T47D (cell line): ENCODE measurements around the gene TAC4.
"Not testable (repeated sequence)": the region's sequence is repeated elsewhere in the genome, so short reads cannot be mapped to it uniquely, and the experiment has no call there.

ENCODE experiments used
- DNase-seq, 2 experiments: peaks; one replicate each; pipeline versions ENCODE4 v3.0.0 to v3.0.0-alpha.2; 2011 to 2012; ENCODE audit warnings: low read depth in 1 of 2, low spot score in 1 of 2
- JUND ChIP-seq: IDR thresholded peaks from 2 replicates; pipeline ENCODE4 v1.6.1; 2012; ENCODE audit warnings: low read depth
- in situ Hi-C: cut with HindIII; loops from 2 replicates; pipeline ENCODE4 v1.10.0; 2016; ENCODE audit warnings: low sequenced_read_pairs, low pct_unique_long_range_greater_than_20kb

Gene TAC4

DNA sequence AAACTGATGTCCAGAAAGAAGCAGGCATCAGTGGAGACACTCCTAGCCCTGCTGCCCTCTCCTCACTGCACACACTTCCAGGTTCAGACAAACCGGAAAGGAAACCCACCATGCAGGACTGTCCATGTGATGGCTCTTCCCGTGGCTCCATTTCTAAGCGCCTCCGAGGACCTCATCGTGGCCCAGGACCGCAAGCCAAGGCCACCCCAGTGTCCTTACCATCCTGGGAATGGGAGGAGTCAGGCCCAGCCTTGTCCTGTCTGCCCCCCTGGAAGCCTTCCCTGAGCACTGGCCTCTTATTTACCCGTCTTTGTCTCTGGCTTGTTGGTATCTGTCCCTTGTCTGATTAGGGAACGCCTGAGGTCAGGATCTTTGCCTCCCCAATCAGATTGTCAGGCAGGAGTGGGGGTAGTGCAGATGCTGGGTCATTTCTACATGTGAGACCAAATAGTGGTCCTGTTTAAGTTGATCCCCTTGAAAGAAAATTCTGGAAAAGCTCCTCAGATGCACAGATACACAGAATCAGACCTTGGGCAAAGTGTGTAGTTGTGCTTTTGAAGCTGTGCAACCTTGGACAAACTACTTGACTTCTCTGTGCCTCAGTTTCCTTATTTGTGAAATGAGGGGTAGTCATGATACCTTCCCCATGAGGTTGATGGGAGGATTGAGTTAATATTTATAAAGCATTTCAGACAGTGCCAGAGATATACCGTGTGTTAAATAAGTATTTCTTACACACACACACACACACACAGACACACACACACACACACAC is 744 bp downstream of the TAC4 start:
- in situ Hi-C loops = no loop called here
- TF ChIP-seq JUND = no peak
- DNase-seq = no peak

DNA sequence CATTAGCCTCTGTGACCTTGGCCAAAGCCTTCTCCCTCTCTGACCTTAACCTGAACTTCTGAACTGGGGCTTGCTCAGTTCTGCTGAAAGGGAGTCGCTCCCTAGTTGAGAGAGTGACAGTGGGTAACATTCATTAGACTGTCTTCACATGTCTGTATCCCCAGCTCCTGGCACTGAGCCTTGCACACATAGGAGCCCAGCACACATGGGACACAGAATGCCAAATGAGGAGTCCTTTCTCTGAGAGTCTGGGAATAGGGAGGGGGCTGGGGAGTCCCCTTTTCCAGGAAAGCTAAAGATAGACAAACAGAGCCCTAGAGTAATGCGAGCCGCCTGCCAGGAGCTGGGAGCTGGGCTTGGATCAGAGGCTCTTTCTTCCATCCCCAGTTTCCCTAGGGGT is 2.5 kb downstream of the TAC4 start:
- in situ Hi-C loops = no loop called here
- TF ChIP-seq JUND = no peak
- DNase-seq = no peak

DNA sequence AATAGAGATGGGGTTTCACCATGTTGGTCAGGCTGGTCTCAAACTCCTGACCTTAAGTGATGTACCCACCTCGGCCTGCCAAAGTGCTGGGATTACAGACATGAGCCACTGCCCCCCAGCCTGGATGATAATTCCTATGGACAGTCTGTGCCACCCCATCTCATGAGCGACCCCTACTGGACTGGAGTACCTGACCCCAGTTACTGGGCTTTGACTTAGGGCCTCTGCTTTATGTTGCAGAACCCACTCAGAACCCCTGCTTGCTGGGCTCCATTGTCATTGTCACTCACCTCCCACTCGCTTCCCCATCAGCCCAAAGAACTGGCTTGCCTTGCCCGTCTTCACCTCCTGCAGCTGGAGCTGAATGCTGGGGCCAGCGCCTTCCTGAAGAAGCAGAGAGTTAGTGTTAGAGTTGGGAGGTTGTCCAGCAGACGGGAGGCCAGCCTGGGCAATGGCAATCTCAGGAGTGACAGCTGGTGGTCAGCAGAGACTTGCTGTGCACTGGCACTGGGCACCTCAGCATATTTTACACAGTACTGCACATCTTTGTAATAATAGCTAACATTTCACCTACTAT is 4.0 kb downstream of the TAC4 start:
- DNase-seq = peak; percentile 49 to 50
- in situ Hi-C loops = no loop called here
- TF ChIP-seq JUND = no peak

DNA sequence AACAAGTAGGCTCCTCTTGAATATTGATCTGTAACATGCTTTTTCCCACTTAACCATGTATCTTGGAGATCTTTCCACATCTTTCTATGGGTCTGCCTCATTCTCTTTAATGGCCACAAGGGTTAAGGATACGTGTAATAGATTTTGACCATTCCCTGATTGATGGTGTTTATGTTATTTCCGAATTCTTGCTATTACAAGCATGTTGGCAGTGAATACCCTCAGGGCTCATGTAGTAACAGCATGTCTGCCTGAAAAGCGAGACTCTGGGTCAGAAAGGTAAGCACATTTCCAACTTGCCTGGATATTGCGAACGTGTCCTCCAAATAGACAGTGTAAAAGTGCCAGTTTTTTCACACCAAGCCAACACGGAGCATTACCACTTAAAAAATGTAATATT is 5.0 kb downstream of the TAC4 start:
- DNase-seq = no peak
- no peak for TF ChIP-seq JUND
- in situ Hi-C loops = no loop called here

DNA sequence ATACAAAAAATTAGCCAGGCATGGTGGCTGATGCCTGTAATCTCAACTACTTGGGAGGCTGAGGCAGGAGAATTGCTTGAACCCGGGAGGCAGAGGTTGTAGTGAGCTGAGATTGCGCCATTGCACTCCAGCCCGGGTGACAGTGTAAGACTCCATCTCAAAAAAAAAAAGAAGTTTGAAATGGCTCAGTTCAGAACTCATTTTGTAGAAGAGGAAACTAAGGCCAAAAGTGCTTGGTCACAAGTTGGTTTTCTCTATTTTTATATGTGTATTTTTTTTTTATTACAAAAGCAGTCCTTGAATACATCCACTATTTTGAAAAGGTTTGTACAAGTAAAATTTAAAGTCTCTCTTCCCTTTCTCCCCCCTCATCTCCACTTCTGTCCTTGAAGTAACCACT is 5.5 kb downstream of the TAC4 start:
- in situ Hi-C loops = no loop called here
- TF ChIP-seq JUND = no peak
- no peak for DNase-seq

DNA sequence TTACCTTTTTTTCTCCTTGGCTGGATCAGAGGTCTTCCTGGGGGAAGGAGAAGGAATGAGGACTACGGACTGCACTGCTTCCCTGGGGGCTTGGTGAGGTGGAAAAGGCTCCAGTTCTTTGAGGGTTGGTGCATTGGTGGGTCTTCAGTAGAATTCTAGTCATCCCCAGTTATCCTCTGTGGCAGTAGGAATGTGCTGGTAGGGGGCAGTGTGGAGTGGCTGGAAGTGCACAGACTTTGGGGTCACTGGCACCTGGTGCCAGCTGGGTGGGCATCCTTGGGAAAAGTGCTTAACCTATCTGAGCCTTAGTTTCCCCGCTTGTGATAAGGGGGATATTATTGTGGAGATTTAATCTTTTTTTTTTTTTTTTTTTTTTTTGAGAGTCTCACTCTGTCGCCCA is 6.3 kb downstream of the TAC4 start:
- in situ Hi-C loops = no loop called here
- no peak for DNase-seq
- no peak for TF ChIP-seq JUND

DNA sequence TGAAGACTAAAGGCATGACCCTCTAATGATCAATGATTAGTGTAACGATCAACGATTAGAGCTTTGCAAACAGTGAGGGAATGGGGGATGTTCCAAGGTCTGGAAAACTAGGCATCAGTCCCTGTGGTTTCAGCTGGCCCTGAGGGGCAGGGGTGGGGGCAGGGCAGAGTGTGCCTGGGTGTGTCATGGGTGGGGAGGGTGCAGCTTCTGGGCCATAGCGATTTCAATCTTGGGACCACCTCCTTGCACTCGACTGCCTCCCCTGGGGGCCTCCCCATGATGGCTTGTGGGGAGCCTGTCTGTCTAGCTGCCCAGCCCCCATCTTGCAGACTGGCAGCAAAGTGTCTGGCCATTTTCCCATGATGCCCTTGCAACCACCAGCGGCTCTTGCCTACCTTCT is 8.4 kb downstream of the TAC4 start:
- no peak for DNase-seq
- in situ Hi-C loops = no loop called here
- no peak for TF ChIP-seq JUND

DNA sequence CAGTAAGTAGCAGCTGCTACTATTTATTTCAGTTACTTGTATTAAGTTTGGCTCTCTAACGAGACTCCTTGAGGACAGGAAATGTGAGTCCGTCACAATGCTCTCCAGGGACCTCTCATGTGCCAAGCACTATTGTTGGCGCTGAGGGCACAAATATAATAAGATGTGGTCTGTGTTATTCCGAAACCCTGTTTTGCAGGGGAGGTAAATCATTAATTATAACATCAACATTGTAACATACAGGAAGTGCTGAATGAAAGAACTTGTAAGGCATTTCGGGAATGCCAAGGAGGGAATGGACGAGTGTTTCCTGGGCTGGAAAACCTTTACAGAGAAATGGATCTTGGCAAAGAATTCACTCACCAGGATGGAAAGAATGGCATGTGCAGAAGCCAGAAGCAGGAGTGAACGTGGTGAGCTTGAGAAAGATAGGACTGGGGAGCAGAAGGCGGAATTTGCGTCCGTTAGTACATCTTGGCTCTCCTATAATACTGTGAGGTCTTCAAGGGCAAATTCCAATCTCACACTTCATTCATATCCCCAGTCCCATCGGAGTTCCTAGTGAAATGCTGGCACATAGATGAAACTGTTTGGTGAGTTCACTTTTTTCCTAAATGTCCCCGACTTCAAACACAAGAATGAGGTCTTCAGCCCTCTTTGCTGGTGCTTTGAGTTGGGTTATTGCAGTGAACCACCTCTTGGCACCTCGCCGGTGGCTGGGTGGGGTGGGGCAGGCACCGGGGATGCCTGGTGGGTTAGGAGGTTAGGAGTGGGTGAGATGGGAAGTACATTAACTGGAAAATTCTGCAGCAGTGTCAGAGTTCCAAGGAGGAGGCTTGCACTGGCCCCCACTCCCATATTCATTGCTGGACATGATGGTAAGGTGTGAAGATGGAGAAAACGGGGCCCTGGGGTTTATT is 11.5 kb downstream of the TAC4 start:
- in situ Hi-C loops = no loop called here
- no peak for TF ChIP-seq JUND
- DNase-seq = no peak

DNA sequence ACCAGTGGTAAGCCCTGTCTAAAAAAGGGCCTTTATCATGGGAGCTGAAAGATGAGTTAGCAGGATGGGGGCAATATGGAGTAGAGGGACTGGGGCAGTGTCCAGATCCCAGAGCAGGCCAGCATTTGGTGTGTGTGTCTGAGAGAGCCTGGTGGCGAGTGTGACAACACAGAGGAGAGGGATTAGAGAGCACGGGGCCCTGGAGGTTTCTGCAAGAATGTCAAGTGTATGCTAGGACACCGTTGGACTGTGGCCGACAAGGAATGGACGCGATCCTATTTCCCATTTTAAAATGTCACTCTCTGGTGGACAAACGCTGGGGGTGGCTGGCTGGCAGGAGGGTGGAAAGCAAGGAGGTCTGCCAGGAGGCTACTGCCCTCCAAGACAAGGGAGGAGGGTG is 12.4 kb downstream of the TAC4 start:
- in situ Hi-C loops = no loop called here
- no peak for DNase-seq
- no peak for TF ChIP-seq JUND

DNA sequence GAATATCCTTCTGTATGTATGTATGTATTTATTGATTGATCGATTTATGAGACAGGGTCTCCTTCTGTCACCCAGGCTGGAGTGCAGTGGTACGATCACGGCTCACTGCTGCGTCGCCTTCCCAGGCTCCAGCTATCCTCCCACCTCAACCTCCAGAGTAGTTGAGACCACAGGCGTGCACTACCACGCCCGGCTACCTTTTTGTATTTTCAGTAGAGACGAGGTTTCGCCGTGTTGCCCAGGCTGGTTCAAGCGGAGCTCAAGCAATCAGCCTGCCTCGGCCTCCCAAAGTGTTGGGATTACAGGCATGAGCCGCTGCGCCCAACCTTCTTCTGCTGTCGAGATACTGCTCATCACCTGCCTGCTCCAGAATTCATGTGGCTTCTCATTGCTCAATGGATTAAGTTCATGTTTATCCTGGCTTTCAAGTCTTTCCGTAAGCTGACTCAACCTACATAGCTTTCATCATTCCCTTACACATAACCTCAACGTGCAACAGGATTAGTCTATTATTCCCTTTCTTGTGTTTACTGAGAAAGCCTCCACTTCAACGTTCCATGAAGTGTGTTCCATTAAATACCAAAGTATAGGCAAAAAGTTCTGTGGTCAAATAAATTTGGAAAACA is 13.6 kb downstream of the TAC4 start:
- in situ Hi-C loops = no loop called here
- DNase-seq = no peak
- no peak for TF ChIP-seq JUND

DNA sequence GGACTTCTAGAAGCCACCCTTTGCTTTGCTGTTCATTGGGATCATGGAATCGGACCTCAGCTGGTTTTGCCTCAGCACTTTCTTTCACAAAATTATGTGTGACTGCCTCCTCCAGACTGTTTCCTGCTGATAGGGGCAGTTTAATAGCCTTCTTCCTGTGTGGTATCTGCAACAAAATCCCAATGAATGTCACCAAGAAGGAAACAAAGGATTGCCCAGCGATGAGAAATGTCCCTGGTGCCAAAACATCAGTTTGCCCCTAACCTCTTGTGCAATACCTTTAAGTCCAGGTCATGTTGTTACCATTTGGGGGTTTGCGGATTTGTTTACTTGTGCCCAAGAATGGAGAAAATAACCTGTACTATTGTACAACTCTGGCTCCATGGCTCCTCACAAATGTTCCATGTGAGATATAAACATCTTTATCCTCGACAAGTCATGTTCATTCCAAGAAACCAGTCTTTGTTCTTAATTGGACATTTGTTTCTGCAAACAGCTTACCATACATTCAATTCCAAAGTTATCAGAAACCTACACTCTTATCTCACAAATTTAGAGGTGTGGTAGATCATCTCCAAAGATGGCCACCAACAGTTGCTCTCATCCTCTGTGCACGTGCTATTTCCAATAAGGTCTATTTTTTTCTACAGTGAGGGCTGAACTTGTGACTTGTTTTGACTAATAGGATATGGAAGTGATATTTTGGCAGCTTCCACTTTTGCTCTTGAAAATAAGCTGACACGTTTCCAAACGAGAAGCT is 14.8 kb downstream of the TAC4 start:
- no peak for DNase-seq
- TF ChIP-seq JUND = no peak
- in situ Hi-C loops = no loop called here

DNA sequence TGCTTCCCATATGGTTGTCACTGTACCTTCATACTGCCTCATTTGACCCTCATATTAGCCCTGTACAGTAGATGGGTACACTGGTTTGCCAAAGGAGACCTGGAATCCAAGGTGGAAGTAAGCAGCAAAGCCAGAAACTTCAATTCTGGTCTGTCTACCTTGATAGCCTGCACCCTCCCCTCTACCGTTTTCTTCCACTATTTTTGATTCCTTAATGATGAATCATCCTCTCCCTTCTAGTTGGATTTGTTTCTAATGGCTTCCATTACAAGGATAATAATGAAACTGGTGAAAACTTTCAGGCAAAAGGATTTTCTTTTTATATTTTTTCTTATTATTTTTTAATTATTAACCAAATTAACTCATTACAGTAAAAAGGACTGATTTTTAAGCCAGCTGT is 17.3 kb downstream of the TAC4 start:
- no peak for DNase-seq
- in situ Hi-C loops = no loop called here
- TF ChIP-seq JUND = no peak

DNA sequence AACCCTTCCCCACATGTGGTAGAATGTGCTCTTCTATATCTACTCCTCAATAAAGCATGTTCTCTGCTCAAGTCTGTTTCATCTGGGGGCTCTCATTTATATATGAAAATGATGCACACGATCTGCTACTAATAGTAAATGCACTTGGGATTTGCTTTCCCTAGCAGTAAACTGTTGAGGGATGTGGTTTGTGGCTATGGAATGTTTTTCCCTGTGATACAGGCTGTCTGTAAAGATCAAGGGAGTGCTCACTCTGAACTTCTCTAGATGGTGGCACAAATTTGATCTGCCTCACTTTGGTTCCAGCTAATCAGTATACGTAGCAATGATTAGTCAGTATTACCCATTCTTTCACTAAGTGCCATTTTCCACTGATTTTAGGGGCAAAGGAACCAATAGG is 18.8 kb downstream of the TAC4 start:
- TF ChIP-seq JUND = no peak
- in situ Hi-C loops = no loop called here
- DNase-seq = no peak

DNA sequence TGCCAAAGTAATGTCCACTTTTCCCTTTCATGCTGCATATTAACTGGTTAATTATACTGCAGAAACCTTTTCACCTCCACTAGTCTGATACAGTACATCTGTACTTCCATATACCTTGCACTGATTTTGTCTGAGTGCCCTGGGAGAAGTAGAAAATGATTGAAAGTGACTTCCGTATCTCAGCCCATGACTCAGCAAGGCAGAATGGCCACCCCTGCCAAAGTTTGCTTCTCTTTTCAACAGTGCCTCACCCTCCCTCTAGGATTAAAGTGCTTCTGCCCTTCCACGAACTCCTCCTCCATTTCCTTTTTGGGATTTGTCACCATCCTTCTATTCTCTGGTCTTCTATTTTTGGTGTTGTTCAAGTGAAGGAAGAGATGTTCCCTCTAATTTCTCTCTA is 19.5 kb downstream of the TAC4 start:
- in situ Hi-C loops, DNase-seq: not testable (repeated sequence)
